ENCODE data around the gene CEP76.
A peak's percentile ranks its signal among the peaks of the same experiment; 100 is the strongest.

Gene CEP76

GRCh38 chr18:12659904-12660605 is 42.5 kb downstream of the CEP76 start:
- Histone ChIP-seq H3K4me3 (ENCODE audit: low read length) (no peak overlapping the region), H3K27me3 (ENCODE audit: control insufficient read depth, insufficient read depth, low read length) (no peaks in the 10 kb centered on the region), H3K4me1 (ENCODE audit: control insufficient read depth, insufficient read depth, low read length) (no peaks in the 10 kb centered on the region; the same call in 1 of the 2 replicates), H3K9me3 (ENCODE audit: control insufficient read depth, insufficient read depth, low read length) (no peaks in the 10 kb centered on the region), H3K36me3 (ENCODE audit: control insufficient read depth, insufficient read depth, low read length) (no peaks in the 10 kb centered on the region), H3K27ac (ENCODE audit: low read length) (no peak overlapping the region)
- DNase-seq (ENCODE audit: low read depth, low spot score) = no peak
- no CpG with 5 or more reads among the region's 9 CpGs for WGBS (ENCODE audit: insufficient coverage, insufficient read length)

GRCh38 chr18:12658426-12659138 is 43.9 kb downstream of the CEP76 start:
- Histone ChIP-seq H3K4me1 (ENCODE audit: control insufficient read depth, insufficient read depth, low read length) (no peaks in the 10 kb centered on the region; the same call in 1 of the 2 replicates), H3K27me3 (ENCODE audit: control insufficient read depth, insufficient read depth, low read length) (no peaks in the 10 kb centered on the region), H3K4me3 (ENCODE audit: low read length) (peak overlapping the region; percentile 77; the same call in 1 of the 2 replicates), H3K27ac (ENCODE audit: low read length) (no peak overlapping the region), H3K9me3 (ENCODE audit: control insufficient read depth, insufficient read depth, low read length) (no peaks in the 10 kb centered on the region), H3K36me3 (ENCODE audit: control insufficient read depth, insufficient read depth, low read length) (no peaks in the 10 kb centered on the region)
- DNase-seq (ENCODE audit: low read depth, low spot score) = no peak
- no CpG with 5 or more reads among the region's 42 CpGs for WGBS (ENCODE audit: insufficient coverage, insufficient read length)

GRCh38 chr18:12657684-12658425 is 44.7 kb downstream of the CEP76 start, which contains the start of gene SPIRE1:
SPIRE1 (minus strand) TSS chr18:12658107; CDS start chr18:12657866, 241 bp downstream.
- no peak for DNase-seq (ENCODE audit: low read depth, low spot score)
- H3K9me3 ChIP-seq (ENCODE audit: control insufficient read depth, insufficient read depth, low read length) = no peaks in the 10 kb centered on the region
- peaks cover under 1% of the 10 kb centered on the region; the same call in 1 of the 2 replicates for H3K4me1 ChIP-seq (ENCODE audit: control insufficient read depth, insufficient read depth, low read length)
- WGBS (ENCODE audit: insufficient coverage, insufficient read length) = no CpG with 5 or more reads among the region's 112 CpGs
- no peak within 1 kb of the TSS for H3K27ac ChIP-seq (ENCODE audit: low read length)
- no peaks in the 10 kb centered on the region for H3K27me3 ChIP-seq (ENCODE audit: control insufficient read depth, insufficient read depth, low read length)
- peak within 1 kb of the TSS; percentile 77 for H3K4me3 ChIP-seq (ENCODE audit: low read length)
- no peaks in the 10 kb centered on the region for H3K36me3 ChIP-seq (ENCODE audit: control insufficient read depth, insufficient read depth, low read length)

GRCh38 chr18:12656938-12657683 is 45.4 kb downstream of the CEP76 start:
- Histone ChIP-seq H3K27ac (ENCODE audit: low read length) (no peak overlapping the region), H3K9me3 (ENCODE audit: control insufficient read depth, insufficient read depth, low read length) (no peaks in the 10 kb centered on the region), H3K4me3 (ENCODE audit: low read length) (peak overlapping the region; percentile 77; the same call in 1 of the 2 replicates), H3K36me3 (ENCODE audit: control insufficient read depth, insufficient read depth, low read length) (no peaks in the 10 kb centered on the region), H3K27me3 (ENCODE audit: control insufficient read depth, insufficient read depth, low read length) (no peaks in the 10 kb centered on the region), H3K4me1 (ENCODE audit: control insufficient read depth, insufficient read depth, low read length) (peaks cover 1% of the 10 kb centered on the region; the same call in 1 of the 2 replicates)
- no peak for DNase-seq (ENCODE audit: low read depth, low spot score)
- no CpG with 5 or more reads among the region's 89 CpGs for WGBS (ENCODE audit: insufficient coverage, insufficient read length)

- no peak for DNase-seq (ENCODE audit: low read depth, low spot score)
- WGBS (ENCODE audit: insufficient coverage, insufficient read length) = no CpG with 5 or more reads among the region's 3 CpGs
- H3K4me1 ChIP-seq (ENCODE audit: control insufficient read depth, insufficient read depth, low read length) = peaks cover 1% of the 10 kb centered on the region; the same call in 1 of the 2 replicates
- H3K9me3 ChIP-seq (ENCODE audit: control insufficient read depth, insufficient read depth, low read length) = no peaks in the 10 kb centered on the region
- H3K4me3 ChIP-seq (ENCODE audit: low read length) = no peak overlapping the region; the same call in 1 of the 2 replicates
- H3K36me3 ChIP-seq (ENCODE audit: control insufficient read depth, insufficient read depth, low read length) = no peaks in the 10 kb centered on the region
- H3K27me3 ChIP-seq (ENCODE audit: control insufficient read depth, insufficient read depth, low read length) = no peaks in the 10 kb centered on the region
- no peak overlapping the region for H3K27ac ChIP-seq (ENCODE audit: low read length)
These were observed 46.0 kb downstream of the CEP76 start for GRCh38 chr18:12656605-12656937.

GRCh38 chr18:12654971-12655370 is 47.6 kb downstream of the CEP76 start:
- Histone ChIP-seq H3K36me3 (ENCODE audit: control insufficient read depth, insufficient read depth, low read length) (no peaks in the 10 kb centered on the region), H3K4me1 (ENCODE audit: control insufficient read depth, insufficient read depth, low read length) (peaks cover 1% of the 10 kb centered on the region; the same call in 1 of the 2 replicates), H3K4me3 (ENCODE audit: low read length) (no peak overlapping the region), H3K27ac (ENCODE audit: low read length) (no peak overlapping the region), H3K27me3 (ENCODE audit: control insufficient read depth, insufficient read depth, low read length) (no peaks in the 10 kb centered on the region), H3K9me3 (ENCODE audit: control insufficient read depth, insufficient read depth, low read length) (no peaks in the 10 kb centered on the region)
- WGBS (ENCODE audit: insufficient coverage, insufficient read length) = no CpG with 5 or more reads among the region's 1 CpG
- no peak for DNase-seq (ENCODE audit: low read depth, low spot score)

- no CpG with 5 or more reads among the region's 3 CpGs for WGBS (ENCODE audit: insufficient coverage, insufficient read length)
- Histone ChIP-seq H3K27me3 (ENCODE audit: control insufficient read depth, insufficient read depth, low read length) (no peaks in the 10 kb centered on the region), H3K36me3 (ENCODE audit: control insufficient read depth, insufficient read depth, low read length) (no peaks in the 10 kb centered on the region), H3K4me1 (ENCODE audit: control insufficient read depth, insufficient read depth, low read length) (peaks cover 2% of the 10 kb centered on the region; the same call in 1 of the 2 replicates), H3K4me3 (ENCODE audit: low read length) (no peak overlapping the region), H3K9me3 (ENCODE audit: control insufficient read depth, insufficient read depth, low read length) (no peaks in the 10 kb centered on the region), H3K27ac (ENCODE audit: low read length) (no peak overlapping the region)
- DNase-seq (ENCODE audit: low read depth, low spot score) = no peak
These were observed 49.6 kb downstream of the CEP76 start for GRCh38 chr18:12652861-12653401.

- WGBS (ENCODE audit: insufficient coverage, insufficient read length) = 100% methylated on average over 2 of the region's 4 CpGs
- Histone ChIP-seq H3K4me3 (ENCODE audit: low read length) (no peak overlapping the region), H3K4me1 (ENCODE audit: control insufficient read depth, insufficient read depth, low read length) (peaks cover 2% of the 10 kb centered on the region; the same call in 1 of the 2 replicates), H3K9me3 (ENCODE audit: control insufficient read depth, insufficient read depth, low read length) (no peaks in the 10 kb centered on the region), H3K36me3 (ENCODE audit: control insufficient read depth, insufficient read depth, low read length) (no peaks in the 10 kb centered on the region), H3K27ac (ENCODE audit: low read length) (no peak overlapping the region), H3K27me3 (ENCODE audit: control insufficient read depth, insufficient read depth, low read length) (no peaks in the 10 kb centered on the region)
- no peak for DNase-seq (ENCODE audit: low read depth, low spot score)
These were observed 50.9 kb downstream of the CEP76 start for GRCh38 chr18:12651651-12652050.

GRCh38 chr18:12647773-12648172 is 54.8 kb downstream of the CEP76 start:
- no peaks in the 10 kb centered on the region for H3K27me3 ChIP-seq (ENCODE audit: control insufficient read depth, insufficient read depth, low read length)
- no peak overlapping the region for H3K27ac ChIP-seq (ENCODE audit: low read length)
- no peaks in the 10 kb centered on the region for H3K36me3 ChIP-seq (ENCODE audit: control insufficient read depth, insufficient read depth, low read length)
- H3K4me3 ChIP-seq (ENCODE audit: low read length) = no peak overlapping the region
- no CpG with 5 or more reads among the region's 3 CpGs for WGBS (ENCODE audit: insufficient coverage, insufficient read length)
- no peaks in the 10 kb centered on the region for H3K9me3 ChIP-seq (ENCODE audit: control insufficient read depth, insufficient read depth, low read length)
- no peak for DNase-seq (ENCODE audit: low read depth, low spot score)
- peaks cover 1% of the 10 kb centered on the region; the same call in 1 of the 2 replicates for H3K4me1 ChIP-seq (ENCODE audit: control insufficient read depth, insufficient read depth, low read length)
